Lower lobe of right lung (tissue), 2 donors: ENCODE measurements around the gene APOB. TPM values are rescaled to one million over a fixed set of nuclear protein-coding genes. Genes with fewer than 3 reads are reported as not detected.

ENCODE experiments used
- ATAC-seq, 2 donors: fragments of 200-7000 bp; cut with Tn5 transposase; one replicate each; pipeline ENCODE4 v1.9.1; 2020 to 2022; ENCODE audit warnings: mild to moderate bottlenecking in 2 of 2, moderate library complexity in 2 of 2
- DNase-seq: peaks from one replicate; pipeline ENCODE4 v3.0.0-alpha.2; 2020
- H3K27ac ChIP-seq: fragments of 200-600 bp; one replicate; pipeline ENCODE4 v1.8.0; 2022
- H3K27me3 ChIP-seq: fragments of 200-600 bp; one replicate; pipeline ENCODE4 v1.8.0; 2022; ENCODE audit warnings: low read depth
- H3K36me3 ChIP-seq: fragments of 200-600 bp; one replicate; pipeline ENCODE4 v1.8.0; 2022; ENCODE audit warnings: mild to moderate bottlenecking
- H3K4me1 ChIP-seq: fragments of 200-600 bp; one replicate; pipeline ENCODE4 v1.8.0; 2022
- H3K4me3 ChIP-seq: fragments of 200-600 bp; one replicate; pipeline ENCODE4 v1.8.0; 2022; ENCODE audit warnings: mild to moderate bottlenecking
- H3K9me3 ChIP-seq: fragments of 200-600 bp; one replicate; pipeline ENCODE4 v1.8.0; 2022
- CTCF ChIP-seq: fragments of 200-600 bp; IDR thresholded peaks from one replicate; pipeline ENCODE4 v1.8.0; 2022; ENCODE audit warnings: antibody characterized with exemption, mild to moderate bottlenecking
- intact Hi-C: fragments of 100-400 bp; cut with DNase I; formaldehyde crosslinking; loops from one replicate; pipeline ENCODE4 v1.11.0; 2022
- total RNA-seq: library from RNA; stranded (reverse); fragmentation: NEBNext Ultra II Directional; extraction: Animal tissue kit (Norgen Biotek cat#: 25700); gene quantifications from one replicate; pipeline ENCODE4 v1.2.1, GENCODE V29; 2021
- donor health status: DM: no; HTN: yes; CAD: no; lungs with severe emphysema.

Gene APOB
- total RNA-seq, 1 donor from 2014 or later, result 0.53 TPM

GRCh38 chr2:21072477-21073242, 28.8 kb upstream of the APOB start:
- DNase-seq, result no peak
- ATAC-seq, result no peak
- H3K36me3 ChIP-seq, result no peaks in the 10 kb centered on the region

GRCh38 chr2:21070341-21071257, 26.7 kb upstream of the APOB start:
- DNase-seq, result no peak
- TF ChIP-seq CTCF, result no peak
- no peaks in the 10 kb centered on the region for H3K36me3 ChIP-seq
- H3K4me1 ChIP-seq, result no peaks in the 10 kb centered on the region
- no peak overlapping the region for H3K4me3 ChIP-seq
- no peak overlapping the region for H3K27ac ChIP-seq
- no peaks in the 10 kb centered on the region for H3K9me3 ChIP-seq
- ATAC-seq, result no peak
- intact Hi-C loops, result no loop called here
- no peaks in the 10 kb centered on the region for H3K27me3 ChIP-seq

More at GRCh38 chr2:21072477-21073242, 28.8 kb upstream of the APOB start:
- Histone ChIP-seq H3K9me3 (no peaks in the 10 kb centered on the region), H3K4me1 (no peaks in the 10 kb centered on the region), H3K27ac (no peak overlapping the region), H3K4me3 (no peak overlapping the region), H3K27me3 (no peaks in the 10 kb centered on the region)
- TF ChIP-seq CTCF, result no peak
- intact Hi-C loops, result no loop called here

DNA sequence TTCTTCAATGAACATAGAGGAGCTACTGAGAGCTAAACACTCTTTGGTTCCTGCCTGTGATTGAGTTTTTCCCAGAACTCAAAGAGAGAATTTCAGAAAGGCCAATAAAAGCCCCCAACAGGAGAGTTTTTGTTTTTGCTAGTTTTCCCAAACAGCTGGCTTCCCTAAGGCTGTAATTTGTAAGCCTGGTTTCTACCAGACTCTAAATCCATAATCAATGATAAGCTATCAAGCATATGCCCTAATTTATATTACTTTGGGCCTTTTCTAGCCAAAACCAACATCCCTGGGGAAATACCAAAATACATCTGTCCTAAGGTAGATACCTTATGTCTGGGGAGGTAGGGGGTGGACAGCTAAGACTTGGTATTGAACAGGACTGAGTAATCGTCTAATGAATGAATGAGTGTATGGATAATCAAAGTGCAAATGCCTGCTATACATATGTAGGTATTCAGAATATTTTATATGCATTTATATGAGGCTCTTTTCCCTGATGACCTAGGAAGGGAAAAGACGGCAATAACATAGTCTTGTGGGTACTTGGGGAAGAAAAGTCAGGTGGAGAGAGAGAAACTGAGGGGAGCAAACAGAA, 26.0 kb upstream of the APOB start:
- DNase-seq, result no peak
- Histone ChIP-seq H3K36me3 (no peaks in the 10 kb centered on the region), H3K27ac (no peak overlapping the region), H3K9me3 (no peaks in the 10 kb centered on the region), H3K4me1 (no peaks in the 10 kb centered on the region), H3K4me3 (no peak overlapping the region), H3K27me3 (no peaks in the 10 kb centered on the region)
- no peak for TF ChIP-seq CTCF
- no peak for ATAC-seq
- intact Hi-C loops, result no loop called here

- no peak for ATAC-seq
- intact Hi-C loops, result no loop called here
- no peak for TF ChIP-seq CTCF
- Histone ChIP-seq H3K27me3 (no peaks in the 10 kb centered on the region), H3K4me3 (no peak overlapping the region), H3K9me3 (no peaks in the 10 kb centered on the region), H3K27ac (no peak overlapping the region), H3K4me1 (no peaks in the 10 kb centered on the region), H3K36me3 (no peaks in the 10 kb centered on the region)
- DNase-seq, result no peak
Measured at GRCh38 chr2:21067859-21068537, 24.1 kb upstream of the APOB start.

DNA sequence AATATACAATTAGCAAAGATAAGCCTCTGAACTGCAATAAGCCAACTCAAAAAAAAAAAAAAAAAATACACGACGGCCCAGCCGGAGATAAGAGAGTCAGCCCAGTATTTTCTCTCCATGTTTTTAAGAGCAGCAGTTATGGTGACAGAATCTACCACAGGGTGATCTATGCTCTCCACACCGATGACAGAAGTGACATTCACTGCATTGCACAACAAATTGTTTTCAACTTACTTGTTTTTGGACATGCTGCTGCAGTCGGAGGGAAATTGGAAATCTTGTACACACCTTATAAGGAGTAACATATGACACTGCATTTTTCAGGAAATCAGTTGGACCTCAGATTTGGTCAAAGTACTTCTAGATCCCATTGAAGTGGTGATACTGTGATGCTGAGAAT, 23.3 kb upstream of the APOB start:
- DNase-seq, result no peak
- intact Hi-C loops, result no loop called here
- Histone ChIP-seq H3K36me3 (no peaks in the 10 kb centered on the region), H3K4me1 (no peaks in the 10 kb centered on the region), H3K4me3 (no peak overlapping the region), H3K9me3 (no peaks in the 10 kb centered on the region), H3K27ac (no peak overlapping the region), H3K27me3 (no peaks in the 10 kb centered on the region)
- no peak for TF ChIP-seq CTCF
- no peak for ATAC-seq
